Heart right ventricle (tissue), 16 donors: ENCODE data around the gene PKIB. TPM values are rescaled to one million over a fixed set of nuclear protein-coding genes. Genes with fewer than 3 reads are reported as not detected.

Experiments used
- ATAC-seq, 8 donors: fragments of 200-7000 bp; cut with Tn5 transposase; one replicate each; pipeline ENCODE4 v1.9.1; 2020; ENCODE audit warnings: mild to moderate bottlenecking in 8 of 8, moderate library complexity in 8 of 8, moderate number of reproducible peaks in 1 of 8
- DNase-seq, 2 donors: peaks; one replicate each; pipeline ENCODE4 v3.0.0-alpha.2; 2020
- H3K27ac ChIP-seq, 10 donors: fragments of 200-600 bp; sonication (generic) in 2 of 10; one replicate each; pipeline versions ENCODE4 v1.5.0 to v1.8.0; 2020 to 2022; ENCODE audit warnings: mild to moderate bottlenecking in 3 of 10
- H3K27me3 ChIP-seq, 7 donors: fragments of 200-600 bp; one replicate each; pipeline ENCODE4 v1.8.0; 2021 to 2022; ENCODE audit warnings: mild to moderate bottlenecking in 2 of 7
- H3K36me3 ChIP-seq, 9 donors: fragments of 200-600 bp; sonication (generic) in 1 of 9; one replicate each; pipeline versions ENCODE4 v1.5.0 to v1.8.0; 2020 to 2022; ENCODE audit warnings: mild to moderate bottlenecking in 2 of 9
- H3K4me1 ChIP-seq, 9 donors: fragments of 200-600 bp; sonication (generic) in 1 of 9; one replicate each; pipeline versions ENCODE4 v1.5.0 to v1.8.0; 2020 to 2022; ENCODE audit warnings: mild to moderate bottlenecking in 4 of 9
- H3K4me3 ChIP-seq, 10 donors: fragments of 200-600 bp; sonication (generic) in 2 of 10; one replicate each; pipeline versions ENCODE4 v1.5.0 to v1.8.0; 2020 to 2022; ENCODE audit warnings: mild to moderate bottlenecking in 7 of 10, moderate library complexity in 2 of 10
- H3K9me3 ChIP-seq, 11 donors: fragments of 200-600 bp in 10 of 11; sonication (generic) in 2 of 11; one replicate each; pipeline versions ENCODE4 v1.5.0 to v1.8.0; 2013 to 2022; ENCODE audit warnings: mild to moderate bottlenecking in 2 of 11, control low read depth in 1 of 11, moderate library complexity in 1 of 11
- WGBS, 2 donors: extraction: QIAGEN DNeasy Blood & Tissue Kit; methylation state at CpG; one replicate each; pipeline ENCODE4 v1.1.7; 2013; ENCODE audit warnings: inconsistent platforms in 1 of 2; 5-methylcytosine and 5-hydroxymethylcytosine counted together
- intact Hi-C, 10 donors: fragments of 100-400 bp; cut with DNase I; formaldehyde crosslinking; loops; one replicate each; pipeline versions ENCODE4 v1.11.1 to v1.14.2; 2022
- polyA plus RNA-seq, 2 donors: library from polyadenylated mRNA; stranded (reverse); fragments of 200-250 nt; gene quantifications; one replicate each; pipeline ENCODE4 v1.2.3, GENCODE V29; 2013
- total RNA-seq, 10 donors: library from RNA; stranded (reverse); fragmentation: NEBNext Ultra II Directional in 3 of 10; extraction: Animal tissue kit (Norgen Biotek cat#: 25700) in 3 of 10; gene quantifications; one replicate each; pipeline versions ENCODE4 v1.2.1 to v1.2.4, GENCODE V29; 2021 to 2023
- TF ChIP-seq, protein P1 (sequence below), 9 donors: fragments of 200-600 bp; sonication (generic) in 2 of 9; IDR thresholded peaks; one replicate each; pipeline versions ENCODE4 v1.5.0 to v1.8.0; 2021 to 2022; ENCODE audit warnings: antibody characterized with exemption in 9 of 9, mild to moderate bottlenecking in 5 of 9, moderate library complexity in 1 of 9
- donor health status: Arrhythmogenic right ventricular cardiomyopathy.
- donor health status: ischemic (EF 13 %, LVEDD 7.1; RV severe dilation, severe dysfunction).
- donor health status: healthy with polysubstance abuse.
- donor health status: DM: no; HTN: yes; CAD: no.
- donor health status: DM: no; HTN: no; CAD: no.
- donor health status: ischemic (EF 25% LVEDD 6.9; RV normal size, moderate dysfunction).
- donor health status: ischemic (EF 25% LVEDD 5.7; RV mildly dilated, moderate dysfunction).
- donor health status: healthy.
- donor health status: DM: yes; HTN: yes; CAD: no.
- donor health status: Ischemic cardiomyopathy.
- donor health status: ischemic (EF 35%, LVEDD 5.7; RV mildly dilated, moderate dysfunction).
- donor health status: nonischemic (EF 11% LVEDD 7.7; RV severe dilation, severe dysfunction).
- donor health status: DM: yes; HTN: yes; CAD: no.
- donor health status: PGD.
- donor health status: ischemic (EF 29% LVEDD 5.4; RV normal size, mild dysfunction).
- donor health status: nonischemic (EF 23%, LVEDD 6.1; RV moderate dilation, normal function).

PKIB gene
- total and polyA plus RNA-seq, 12 donors: 0.26 to 0.96 (median 0.38) TPM; not detected in 4

DNA sequence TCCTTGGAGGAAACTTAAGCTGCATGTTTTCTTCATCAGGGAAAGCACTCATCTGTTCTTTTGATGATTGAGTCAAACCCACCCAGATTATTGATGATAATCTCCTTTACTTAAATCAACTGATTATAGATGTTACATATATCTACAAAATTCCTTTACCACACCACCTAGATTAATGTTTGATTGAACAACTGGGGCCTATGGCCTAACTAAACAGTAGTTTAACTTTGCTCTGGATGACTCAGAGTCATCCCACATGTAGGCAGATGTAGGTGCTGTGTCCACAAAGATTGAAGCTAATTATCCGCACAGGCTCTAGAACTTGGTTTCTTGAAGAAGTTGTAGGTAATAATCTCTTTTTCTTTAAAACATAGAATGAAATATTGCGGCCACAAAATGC lies 42.2 kb downstream of the PKIB start:
- Histone ChIP-seq H3K9me3 (no peaks in the 10 kb centered on the region), H3K27me3 (peaks cover 0 to 4% (median 0%) of the 10 kb centered on the region in 7 donors), H3K27ac (no peak overlapping the region), H3K36me3 (no peaks in the 10 kb centered on the region), H3K4me3 (no peak overlapping the region), H3K4me1 (no peaks in the 10 kb centered on the region)
- intact Hi-C loops: no loop called here
- ATAC-seq (no peak), DNase-seq (no peak)
- TF ChIP-seq, protein P1, sequence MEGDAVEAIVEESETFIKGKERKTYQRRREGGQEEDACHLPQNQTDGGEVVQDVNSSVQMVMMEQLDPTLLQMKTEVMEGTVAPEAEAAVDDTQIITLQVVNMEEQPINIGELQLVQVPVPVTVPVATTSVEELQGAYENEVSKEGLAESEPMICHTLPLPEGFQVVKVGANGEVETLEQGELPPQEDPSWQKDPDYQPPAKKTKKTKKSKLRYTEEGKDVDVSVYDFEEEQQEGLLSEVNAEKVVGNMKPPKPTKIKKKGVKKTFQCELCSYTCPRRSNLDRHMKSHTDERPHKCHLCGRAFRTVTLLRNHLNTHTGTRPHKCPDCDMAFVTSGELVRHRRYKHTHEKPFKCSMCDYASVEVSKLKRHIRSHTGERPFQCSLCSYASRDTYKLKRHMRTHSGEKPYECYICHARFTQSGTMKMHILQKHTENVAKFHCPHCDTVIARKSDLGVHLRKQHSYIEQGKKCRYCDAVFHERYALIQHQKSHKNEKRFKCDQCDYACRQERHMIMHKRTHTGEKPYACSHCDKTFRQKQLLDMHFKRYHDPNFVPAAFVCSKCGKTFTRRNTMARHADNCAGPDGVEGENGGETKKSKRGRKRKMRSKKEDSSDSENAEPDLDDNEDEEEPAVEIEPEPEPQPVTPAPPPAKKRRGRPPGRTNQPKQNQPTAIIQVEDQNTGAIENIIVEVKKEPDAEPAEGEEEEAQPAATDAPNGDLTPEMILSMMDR (IDR thresholded peaks at IDR 0.05): no peak
- WGBS, 2 donors: 94 to 95% methylated on average over 2 of the region's 2 CpGs

DNA sequence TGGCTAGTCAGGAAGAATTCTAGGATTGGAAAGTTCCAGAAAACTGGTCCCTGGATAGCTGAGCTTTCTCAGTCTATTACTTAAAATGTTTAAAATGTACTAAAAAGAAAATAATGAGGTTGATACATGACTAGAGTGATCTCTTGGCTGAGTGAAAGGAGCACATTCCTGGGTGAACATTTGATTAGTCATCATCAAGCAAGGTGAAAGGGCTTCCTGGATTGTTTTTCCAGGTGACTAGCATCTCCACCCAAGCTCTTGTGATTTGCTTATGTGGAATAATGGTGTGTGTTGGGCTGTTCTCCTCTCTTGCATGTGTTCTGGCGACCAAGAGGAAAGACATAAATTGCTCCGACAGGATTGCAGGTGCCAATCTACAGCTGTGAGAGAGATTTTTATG lies 42.9 kb downstream of the PKIB start:
- Histone ChIP-seq H3K36me3 (no peaks in the 10 kb centered on the region), H3K27me3 (peaks cover 0 to 5% (median 0%) of the 10 kb centered on the region in 7 donors), H3K4me1 (no peaks in the 10 kb centered on the region), H3K27ac (no peak overlapping the region), H3K4me3 (no peak overlapping the region), H3K9me3 (no peaks in the 10 kb centered on the region)
- ATAC-seq (no peak), DNase-seq (no peak)
- intact Hi-C loops: no loop called here
- WGBS, 2 donors: 30 to 74% methylated on average over 2 of the region's 2 CpGs
- TF ChIP-seq, protein P1 (IDR thresholded peaks at IDR 0.05): no peak

DNA sequence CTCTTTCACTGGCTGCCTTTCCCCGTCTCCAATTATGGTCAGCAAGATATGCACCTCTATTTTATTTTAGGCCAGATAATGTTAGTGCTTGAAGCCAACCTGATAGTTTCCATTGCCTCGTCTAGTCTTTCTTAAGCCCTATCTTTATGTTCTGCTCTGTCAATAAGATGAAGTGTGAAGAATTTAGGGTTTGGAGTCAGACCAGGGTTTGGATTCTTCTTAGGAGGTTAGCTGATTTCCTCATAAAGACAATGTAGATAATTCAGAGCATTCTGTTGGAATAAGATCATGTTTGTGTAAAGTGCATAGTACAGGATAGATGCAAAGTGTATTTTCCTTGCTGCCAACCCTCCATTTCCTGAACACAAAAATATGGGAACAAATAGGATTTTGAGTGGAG lies 43.8 kb downstream of the PKIB start:
- Histone ChIP-seq H3K4me3 (no peak overlapping the region), H3K9me3 (no peaks in the 10 kb centered on the region), H3K27ac (no peak overlapping the region), H3K27me3 (peaks cover 0 to 5% (median 0%) of the 10 kb centered on the region in 7 donors), H3K4me1 (no peaks in the 10 kb centered on the region), H3K36me3 (no peaks in the 10 kb centered on the region)
- TF ChIP-seq, protein P1 (IDR thresholded peaks at IDR 0.05): no peak
- ATAC-seq (no peak), DNase-seq (no peak)
- intact Hi-C loops: no loop called here
- WGBS, 2 donors: 33 to 41% methylated on average over 2 of the region's 2 CpGs

DNA sequence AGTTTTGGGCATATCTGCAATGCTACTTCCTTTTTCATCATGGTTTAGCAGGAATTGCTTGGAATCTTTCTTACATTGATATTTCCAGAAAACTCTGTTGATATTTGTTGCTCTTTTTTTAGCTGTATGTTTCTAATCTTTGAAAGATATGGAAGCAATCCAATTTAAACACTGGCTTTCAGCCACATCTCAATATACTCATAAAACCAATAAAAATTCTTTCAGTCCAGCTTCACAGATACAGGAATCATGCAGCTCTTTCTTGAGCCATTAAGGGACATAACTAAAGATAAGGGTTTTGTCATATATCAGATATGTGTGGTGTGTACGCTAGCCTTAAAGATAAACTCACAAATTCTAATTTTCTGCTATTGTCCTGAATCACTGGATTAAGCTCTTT lies 47.4 kb downstream of the PKIB start:
- intact Hi-C loops: no loop called here
- Histone ChIP-seq H3K27me3 (peaks cover 0 to 5% (median 0%) of the 10 kb centered on the region in 7 donors), H3K4me1 (no peaks in the 10 kb centered on the region), H3K36me3 (no peaks in the 10 kb centered on the region), H3K27ac (no peak overlapping the region), H3K4me3 (no peak overlapping the region), H3K9me3 (no peaks in the 10 kb centered on the region)
- 50 to 58% methylated on average over 1 of the region's 1 CpG for WGBS, 2 donors
- TF ChIP-seq, protein P1 (IDR thresholded peaks at IDR 0.05): no peak
- ATAC-seq (no peak), DNase-seq (no peak)
